ENCODE measurements around the gene ZNF892.

GRCh38 chr2:95225658-95226057 is 18.3 kb downstream of the ZNF892 start:
- TF ChIP-seq ELF4 (IDR thresholded peaks at IDR 0.05) = no peak
- no peak for TF ChIP-seq FOXM1 (IDR thresholded peaks at IDR 0.05; ENCODE audit: borderline replicate concordance)
- TF ChIP-seq FOXK2 (IDR thresholded peaks at IDR 0.05) = no peak
- TF ChIP-seq TARDBP (IDR thresholded peaks at IDR 0.05) = no peak
- no peak for TF ChIP-seq FOXA1 (IDR thresholded peaks at IDR 0.05)
- no peak for TF ChIP-seq SUZ12 (IDR thresholded peaks at IDR 0.05)
- TF ChIP-seq BHLHE40 (IDR thresholded peaks at IDR 0.05; ENCODE audit: borderline replicate concordance) = no peak
- no peak for TF ChIP-seq SP1 (IDR thresholded peaks at IDR 0.05)
- TF ChIP-seq ARNT (IDR thresholded peaks at IDR 0.05) = no peak
- TF ChIP-seq ZNF384 (IDR thresholded peaks at IDR 0.05) = no peak
- TF ChIP-seq HDGF (IDR thresholded peaks at IDR 0.05; ENCODE audit: borderline replicate concordance) = no peak
- TF ChIP-seq NFRKB (IDR thresholded peaks at IDR 0.05) = no peak
- no peak for TF ChIP-seq L3MBTL2 (conservative IDR thresholded peaks at IDR 0.05)

Data from HEK293T (cell line).